K562 (cell line): ENCODE data around the gene PDE11A. TPM values are rescaled to one million over a fixed set of nuclear protein-coding genes. Genes with fewer than 3 reads are reported as not detected.
A peak's percentile ranks its signal among the peaks of the same experiment; 100 is the strongest.

Source experiments
- ATAC-seq: fragments of 200-7000 bp; cut with Tn5 transposase; 3 replicates; pipeline ENCODE4 v1.9.1; 2020; ENCODE audit warnings: moderate library complexity
- BruUV-seq: library from RNA; stranded (reverse); fragments of 400-500 nt; replicated peaks from 2 replicates; lab custom pipeline; 2021; lab: Mats Ljungman, UMichigan
- CTCF ChIA-PET: fragments of 300-600 bp; formaldehyde crosslinking; extraction: SDS; loops from one replicate; lab custom pipeline; 2021; ENCODE audit warnings: low intra/inter-chr PET ratio; lab: Yijun Ruan, JAX
- POLR2A ChIA-PET: fragments of 300-600, 350-650 bp; sonication (Branson Sonifier 250); formaldehyde crosslinking; extraction: SDS; loops from one replicate; lab custom pipeline; 2021; ENCODE audit warnings: antibody characterized with exemption, inconsistent platforms; lab: Yijun Ruan, JAX
- DNase-seq, 4 experiments: peaks; one replicate each; pipeline versions ENCODE4 v3.0.0 to v3.0.0-alpha.2; 2011 to 2018; ENCODE audit warnings: low spot score in 3 of 4, mixed read lengths in 3 of 4; ENCODE audit errors: extremely low read depth in 1 of 4
- FAIRE-seq: peaks from 2 replicates; lab custom pipeline; 2011; peaks lifted over from hg19 to GRCh38; lab: Jason Lieb, UNC
- H2AFZ ChIP-seq: 2 replicates; pipeline ENCODE4 v1.6.0; 2011; ENCODE audit warnings: low read depth, low read length, control low read depth, inconsistent platforms
- H3K27ac ChIP-seq: fragments of 200-600 bp; 3 replicates; pipeline ENCODE4 v1.8.0; 2011; ENCODE audit warnings: low read depth, mild to moderate bottlenecking, control low read depth, inconsistent platforms, low read length, moderate library complexity, mixed read lengths; ENCODE audit errors: extremely low read depth
- H3K27me3 ChIP-seq, 2 experiments: fragments of 300-600 bp in 1 of 2; 2 replicates in 1 of 2; 3 replicates in 1 of 2; pipeline versions ENCODE4 v1.6.0 to v1.8.0; 2011; ENCODE audit warnings: inconsistent platforms in 2 of 2, low read length in 2 of 2, mild to moderate bottlenecking in 1 of 2, mixed read lengths in 1 of 2, moderate library complexity in 1 of 2; ENCODE audit not compliant: control insufficient read depth in 2 of 2, insufficient read depth in 2 of 2
- H3K36me3 ChIP-seq: fragments of 300-600 bp; 3 replicates; pipeline ENCODE4 v1.8.0; 2011; ENCODE audit warnings: mild to moderate bottlenecking, low read length, inconsistent platforms; ENCODE audit not compliant: control insufficient read depth, insufficient read depth
- H3K4me1 ChIP-seq, 2 experiments: fragments of 200-600 bp in 1 of 2; replicated peaks in 1 of 2; 2 replicates in 1 of 2; 3 replicates in 1 of 2; pipeline versions ENCODE4 v1.5.1 to v1.8.0; 2011; ENCODE audit warnings: inconsistent platforms in 2 of 2, low read length in 2 of 2, mild to moderate bottlenecking in 1 of 2, mixed read lengths in 1 of 2, moderate library complexity in 1 of 2; ENCODE audit not compliant: control insufficient read depth in 2 of 2, insufficient read depth in 2 of 2
- H3K4me2 ChIP-seq: 2 replicates; pipeline ENCODE4 v1.6.1; 2011; ENCODE audit warnings: low read length, control low read depth, inconsistent platforms, mixed read lengths; ENCODE audit not compliant: insufficient read depth
- H3K4me3 ChIP-seq: fragments of 200-600 bp; sonication (generic), shearing (Covaris generic); 2 replicates; pipeline ENCODE4 v1.5.1; 2016; ENCODE audit warnings: control low read depth, inconsistent platforms
- H3K79me2 ChIP-seq: fragments of 200-600 bp; 3 replicates; pipeline ENCODE4 v1.8.0; 2011; ENCODE audit warnings: low read length, inconsistent platforms; ENCODE audit not compliant: control insufficient read depth, insufficient read depth
- H3K9ac ChIP-seq, 2 experiments: 2 replicates each; pipeline versions ENCODE4 v1.6.0 to v1.6.1; 2011; ENCODE audit warnings: low read depth in 2 of 2, low read length in 2 of 2, control low read depth in 1 of 2, inconsistent platforms in 1 of 2, mild to moderate bottlenecking in 1 of 2, mixed read lengths in 1 of 2; ENCODE audit not compliant: insufficient read depth in 1 of 2
- H3K9me1 ChIP-seq: one replicate; pipeline ENCODE4 v1.6.0; 2011; ENCODE audit warnings: inconsistent platforms, mild to moderate bottlenecking, low read length, moderate library complexity; ENCODE audit not compliant: control insufficient read depth, insufficient read depth
- H3K9me3 ChIP-seq: replicated peaks from 2 replicates; pipeline ENCODE4 v1.5.1; 2011; ENCODE audit warnings: low read depth, low read length, inconsistent platforms; ENCODE audit not compliant: control insufficient read depth, insufficient read depth
- H4K20me1 ChIP-seq: replicated peaks from 2 replicates; pipeline ENCODE4 v1.6.1; 2011; ENCODE audit warnings: low read length, inconsistent platforms, mixed read lengths; ENCODE audit not compliant: control insufficient read depth, insufficient read depth
- KLF13 ChIP-seq: fragments of 450-650 bp; IDR thresholded peaks from 2 replicates; pipeline ENCODE4 v1.6.1; 2016; ENCODE audit warnings: missing genetic modification characterization, low read depth, mild to moderate bottlenecking, missing compliant biosample characterization, moderate library complexity, borderline replicate concordance
- RAD51 ChIP-seq: fragments of 450-650 bp; IDR thresholded peaks from 2 replicates; pipeline ENCODE4 v1.7.1; 2016; ENCODE audit warnings: low read depth, mild to moderate bottlenecking, borderline replicate concordance
- WGBS: fragments of 100-300 bp; shearing (Covaris generic); methylation state at CpG from one replicate; pipeline ENCODE4 v1.1.6; 2016; ENCODE audit warnings: low coverage, mixed read lengths; ENCODE audit not compliant: insufficient coverage; ENCODE audit errors: missing lambda C conversion rate; 5-methylcytosine and 5-hydroxymethylcytosine counted together
- in situ Hi-C: fragments of 300-500 bp; cut with MboI; formaldehyde crosslinking; loops from 4 replicates; pipeline ENCODE4 v1.15.0; 2018; ENCODE audit warnings: inconsistent platforms, mixed read lengths
- intact Hi-C: fragments of 100-400 bp; cut with micrococcal nuclease; formaldehyde crosslinking; loops from 2 replicates; pipeline ENCODE4 v1.14.2; 2022
- polyA plus RNA-seq, 8 experiments: library from polyadenylated mRNA; depleted of rRNA in 4 of 8; stranded (reverse) in 5 of 8; unstranded in 3 of 8; fragments of >200 nt; fragmentation: Nextera tagmentation in 2 of 8; fragmentation: Illumina TruSeq in 1 of 8; extraction: Ambion mirVana in 2 of 8; extraction: Trizol in 1 of 8; gene quantifications; 2 replicates each; pipeline versions ENCODE4 v1.2.1 to v1.2.3, GENCODE V29; 2011 to 2014; ENCODE audit warnings: inconsistent platforms in 1 of 8, missing spikeins in 1 of 8
- total RNA-seq, 7 experiments: library from RNA; depleted of rRNA in 6 of 7; stranded (reverse); fragments of >200 nt in 6 of 7; fragmentation: Illumina TruSeq in 2 of 7; extraction: Trizol in 2 of 7; gene quantifications; 2 replicates each; pipeline versions ENCODE4 v1.2.1 to v1.2.3, GENCODE V29; 2011 to 2021; ENCODE audit warnings: low replicate concordance in 1 of 7
- TF ChIP-seq, protein P1 (sequence below): sonication (generic); formaldehyde crosslinking; IDR thresholded peaks from 2 replicates; pipeline ENCODE4 v1.5.0; 2020; ENCODE audit warnings: missing genetic modification reagents
- TF ChIP-seq, protein P2 (sequence below): fragments of 450-650 bp; formaldehyde crosslinking; IDR thresholded peaks from 2 replicates; pipeline ENCODE4 v1.4.0; 2020; ENCODE audit warnings: mild to moderate bottlenecking, mixed read lengths

Gene PDE11A
- total and polyA plus RNA-seq, 9 of the 15 experiments (the other 6 are each of a cell fraction or from before 2014, with no cell fraction given) = 3.2 to 22.1 (median 5.7) TPM

DNA sequence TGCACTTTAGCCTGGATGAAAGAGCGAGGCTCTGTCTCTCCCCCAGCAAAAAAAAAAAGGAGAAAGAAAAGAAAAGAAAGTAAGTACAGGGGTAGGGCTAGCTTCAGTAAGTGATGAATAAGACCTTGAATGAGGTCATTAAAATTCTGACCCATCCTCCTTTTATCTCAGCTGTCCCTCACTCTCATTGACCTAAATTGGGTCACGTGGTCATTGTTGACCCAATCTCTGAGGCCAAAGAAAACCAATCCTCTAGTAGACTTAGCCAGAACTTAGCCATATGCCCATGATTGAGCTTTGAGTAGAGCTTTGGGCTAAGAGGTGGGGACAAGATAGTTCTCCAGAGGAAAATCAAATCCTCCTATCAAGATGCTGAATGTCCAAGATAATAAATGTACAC is 149.3 kb downstream of the PDE11A start:
- Histone ChIP-seq H3K9ac (no peak overlapping the region), H3K79me2 (no peaks in the 10 kb centered on the region), H2AFZ (no peak overlapping the region), H3K36me3 (no peaks in the 10 kb centered on the region), H3K4me2 (no peak overlapping the region), H3K27ac (no peak overlapping the region), H4K20me1 (no peaks in the 10 kb centered on the region), H3K4me3 (no peak overlapping the region), H3K27me3 (no peaks in the 10 kb centered on the region), H3K9me1 (no peaks in the 10 kb centered on the region), H3K4me1 (no peaks in the 10 kb centered on the region), H3K9me3 (no peaks in the 10 kb centered on the region)
- FAIRE-seq (peak; percentile 59), ATAC-seq (no peak), DNase-seq (no peak)
- TF ChIP-seq, protein P1, sequence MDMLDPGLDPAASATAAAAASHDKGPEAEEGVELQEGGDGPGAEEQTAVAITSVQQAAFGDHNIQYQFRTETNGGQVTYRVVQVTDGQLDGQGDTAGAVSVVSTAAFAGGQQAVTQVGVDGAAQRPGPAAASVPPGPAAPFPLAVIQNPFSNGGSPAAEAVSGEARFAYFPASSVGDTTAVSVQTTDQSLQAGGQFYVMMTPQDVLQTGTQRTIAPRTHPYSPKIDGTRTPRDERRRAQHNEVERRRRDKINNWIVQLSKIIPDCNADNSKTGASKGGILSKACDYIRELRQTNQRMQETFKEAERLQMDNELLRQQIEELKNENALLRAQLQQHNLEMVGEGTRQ (CRISPR knock-in tag) = peak; percentile 49; the same call in 1 of the 2 replicates
- TF ChIP-seq, protein P2, sequence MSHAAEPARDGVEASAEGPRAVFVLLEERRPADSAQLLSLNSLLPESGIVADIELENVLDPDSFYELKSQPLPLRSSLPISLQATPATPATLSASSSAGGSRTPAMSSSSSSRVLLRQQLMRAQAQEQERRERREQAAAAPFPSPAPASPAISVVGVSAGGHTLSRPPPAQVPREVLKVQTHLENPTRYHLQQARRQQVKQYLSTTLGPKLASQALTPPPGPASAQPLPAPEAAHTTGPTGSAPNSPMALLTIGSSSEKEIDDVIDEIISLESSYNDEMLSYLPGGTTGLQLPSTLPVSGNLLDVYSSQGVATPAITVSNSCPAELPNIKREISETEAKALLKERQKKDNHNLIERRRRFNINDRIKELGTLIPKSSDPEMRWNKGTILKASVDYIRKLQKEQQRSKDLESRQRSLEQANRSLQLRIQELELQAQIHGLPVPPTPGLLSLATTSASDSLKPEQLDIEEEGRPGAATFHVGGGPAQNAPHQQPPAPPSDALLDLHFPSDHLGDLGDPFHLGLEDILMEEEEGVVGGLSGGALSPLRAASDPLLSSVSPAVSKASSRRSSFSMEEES (CRISPR knock-in tag) = peak; percentile 82
- peak; percentile 72 for TF ChIP-seq RAD51
- TF ChIP-seq KLF13 = no peak
- in situ Hi-C loops = no loop called here
- intact Hi-C loops = no loop called here
- ChIA-PET POLR2A (interaction anchor here (0.6 kb wide), 2 partner anchors 137 to 180 kb away, joined by 3 read pairs; no protein-coding TSS in a partner anchor), CTCF (no interaction called here)
- 0% methylated on average over 2 of the region's 2 CpGs for WGBS
- BruUV-seq = no TSS peak
